Kasumi-1 (cell line): ENCODE results near the gene ETS2.

ENCODE experiments used
- DNase-seq, 2 experiments: peaks; one replicate each; lab custom pipeline; 2025; lab: John Stamatoyannopoulos, UW

The ETS2 gene

DNA sequence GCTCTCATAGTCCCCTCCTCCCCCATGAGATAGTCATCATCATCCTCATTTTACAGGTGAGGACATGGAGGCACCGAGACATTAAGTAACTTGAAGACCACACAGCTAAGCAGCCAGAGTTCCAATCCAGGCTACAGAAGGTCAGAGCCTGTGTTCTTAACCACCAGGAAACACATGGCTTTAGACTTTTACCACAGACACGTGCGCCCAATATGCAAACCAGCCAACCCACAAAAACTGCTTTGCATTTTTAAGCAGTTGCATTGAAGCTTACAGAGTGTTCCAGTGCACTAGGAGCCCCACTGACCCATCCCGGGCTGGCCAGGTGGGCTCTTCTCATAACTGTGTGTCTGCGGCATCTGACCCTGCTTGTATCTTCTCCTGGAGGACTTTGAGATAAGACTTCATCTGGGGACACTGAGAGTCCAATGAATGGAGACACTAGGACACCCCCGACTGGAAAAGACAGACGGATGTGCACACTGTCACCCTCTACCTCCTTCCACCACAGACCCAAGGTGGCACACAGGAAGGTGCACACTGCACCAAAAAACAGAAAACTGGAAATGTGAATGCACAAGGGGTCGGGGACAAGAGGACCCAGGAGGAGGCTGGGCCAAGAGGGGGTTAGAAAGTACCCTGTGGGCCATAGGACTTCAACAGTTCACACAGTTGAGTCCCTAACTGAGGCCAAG is 56.4 kb downstream of the ETS2 start:
- DNase-seq: peak; percentile 37 to 40

- no peak for DNase-seq
These were observed 57.6 kb downstream of the ETS2 start for GRCh38 chr21:38863291-38863690.

GRCh38 chr21:38863843-38864363 is 58.2 kb downstream of the ETS2 start:
- DNase-seq: no peak

DNA sequence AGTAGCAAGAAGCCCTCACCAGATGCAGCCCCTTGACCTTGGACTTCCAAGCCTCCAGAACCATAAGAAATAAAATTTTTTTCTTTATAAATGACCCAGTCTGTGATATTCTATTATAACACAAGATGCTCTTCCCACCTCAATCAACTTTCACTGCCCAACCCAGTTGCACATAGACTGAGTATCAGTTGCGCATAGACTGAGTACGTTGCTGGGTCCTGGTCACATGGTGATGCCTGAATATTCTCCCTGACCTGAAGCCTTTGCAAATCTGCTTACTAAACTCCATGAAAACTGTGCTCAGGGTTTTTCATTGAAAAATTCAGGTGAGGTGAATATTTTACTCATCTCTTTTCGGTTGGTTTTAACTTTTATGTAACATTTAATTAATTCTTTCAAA is 59.2 kb downstream of the ETS2 start:
- DNase-seq: no peak

GRCh38 chr21:38869196-38869595 is 63.5 kb downstream of the ETS2 start:
- peak; percentile 14 to 24 for DNase-seq

GRCh38 chr21:38869946-38870345 is 64.2 kb downstream of the ETS2 start:
- no peak for DNase-seq
